ENCODE results near the gene AP4S1.

DNA sequence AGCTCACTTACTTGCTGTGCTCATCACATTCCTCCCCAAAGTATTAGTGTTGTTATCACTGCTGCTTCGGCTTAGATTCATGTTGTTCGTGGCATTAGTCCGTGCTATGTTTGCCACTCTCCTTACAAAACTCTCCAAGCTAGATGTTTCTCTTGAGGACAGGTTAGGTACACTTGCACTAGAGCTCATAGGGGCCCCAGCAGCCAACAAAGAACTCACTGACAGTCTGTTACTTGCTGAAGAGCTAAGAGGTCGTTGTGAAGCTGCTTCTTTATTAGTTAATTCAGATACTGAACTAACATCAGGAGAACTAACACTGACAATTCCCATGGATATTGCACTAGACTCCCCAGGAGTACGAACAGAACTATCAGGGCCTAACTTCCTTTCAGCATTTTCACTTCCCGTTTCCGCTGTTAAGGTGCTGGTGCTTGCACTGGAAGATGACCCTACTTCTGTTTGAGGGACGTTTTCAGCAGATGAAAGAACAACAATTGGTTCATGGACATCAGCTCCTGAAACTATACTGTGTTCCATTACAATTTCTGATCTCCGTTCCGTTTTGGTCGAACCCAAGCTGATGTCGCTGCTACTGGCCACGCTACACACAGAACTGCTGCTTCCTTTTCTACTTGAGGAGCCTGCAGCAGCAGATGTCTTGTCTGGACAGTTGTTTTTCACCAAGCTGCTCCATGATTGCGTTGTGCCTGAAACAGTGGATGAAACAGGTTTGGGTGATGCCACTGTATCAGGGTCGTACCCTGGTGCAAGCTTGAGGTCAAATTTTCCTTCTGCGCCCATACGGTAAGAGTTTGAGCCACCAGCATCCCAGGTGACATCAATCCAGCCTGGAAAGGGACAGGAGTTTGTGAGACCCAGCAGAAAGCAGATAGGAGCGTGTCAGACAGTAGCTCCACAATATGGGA, 103.4 kb downstream of the AP4S1 start:
- TF ChIP-seq, protein P1, sequence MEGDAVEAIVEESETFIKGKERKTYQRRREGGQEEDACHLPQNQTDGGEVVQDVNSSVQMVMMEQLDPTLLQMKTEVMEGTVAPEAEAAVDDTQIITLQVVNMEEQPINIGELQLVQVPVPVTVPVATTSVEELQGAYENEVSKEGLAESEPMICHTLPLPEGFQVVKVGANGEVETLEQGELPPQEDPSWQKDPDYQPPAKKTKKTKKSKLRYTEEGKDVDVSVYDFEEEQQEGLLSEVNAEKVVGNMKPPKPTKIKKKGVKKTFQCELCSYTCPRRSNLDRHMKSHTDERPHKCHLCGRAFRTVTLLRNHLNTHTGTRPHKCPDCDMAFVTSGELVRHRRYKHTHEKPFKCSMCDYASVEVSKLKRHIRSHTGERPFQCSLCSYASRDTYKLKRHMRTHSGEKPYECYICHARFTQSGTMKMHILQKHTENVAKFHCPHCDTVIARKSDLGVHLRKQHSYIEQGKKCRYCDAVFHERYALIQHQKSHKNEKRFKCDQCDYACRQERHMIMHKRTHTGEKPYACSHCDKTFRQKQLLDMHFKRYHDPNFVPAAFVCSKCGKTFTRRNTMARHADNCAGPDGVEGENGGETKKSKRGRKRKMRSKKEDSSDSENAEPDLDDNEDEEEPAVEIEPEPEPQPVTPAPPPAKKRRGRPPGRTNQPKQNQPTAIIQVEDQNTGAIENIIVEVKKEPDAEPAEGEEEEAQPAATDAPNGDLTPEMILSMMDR (conservative IDR thresholded peaks at IDR 0.05; ENCODE audit: low read length), result no peak
- TF ChIP-seq EZH2phosphoT487 (IDR thresholded peaks at IDR 0.05; ENCODE audit: borderline replicate concordance), result no peak

Measured in Loucy (cell line).